ENCODE results near the gene PLEKHG3. TPM values are rescaled to one million over a fixed set of nuclear protein-coding genes. Genes with fewer than 3 reads are reported as not detected.
"Not testable (repeated sequence)": the region's sequence is repeated elsewhere in the genome, so short reads cannot be mapped to it uniquely, and the experiment has no call there.

The PLEKHG3 gene
- total RNA-seq, 1 experiment from 2014 or later: 75.3 TPM

GRCh38 chr14:64688811-64689281 is 15.4 kb upstream of the PLEKHG3 start (continued):
- no peak for TF ChIP-seq ZNF425 (CRISPR knock-in tag; conservative IDR thresholded peaks at IDR 0.05)

- peaks cover 29% of the 10 kb centered on the region for H3K27me3 Mint-ChIP-seq (ENCODE audit: low read depth)
- no peaks in the 10 kb centered on the region for H3K36me3 Mint-ChIP-seq
- ATAC-seq (no peak), DNase-seq (ENCODE audit: low spot score) (no peak)
- ChIA-PET POLR2A (no interaction called here), CTCF (interaction anchor here (0.7 to 1.7 kb wide), 8 partner anchors 8 to 83 kb away, joined by 3 to 9 read pairs (median 4); no protein-coding TSS in a partner anchor)
- peaks cover 19% of the 10 kb centered on the region for H3K4me1 Mint-ChIP-seq
- no peak overlapping the region for H3K27ac Mint-ChIP-seq
- H3K9me3 Mint-ChIP-seq: no peaks in the 10 kb centered on the region
- TF ChIP-seq AFF4 (CRISPR knock-in tag; IDR thresholded peaks at IDR 0.05; ENCODE audit: borderline replicate concordance) (no peak), FOXK1 (CRISPR knock-in tag; IDR thresholded peaks at IDR 0.05) (no peak), ZNF232 (CRISPR knock-in tag; IDR thresholded peaks at IDR 0.05) (no peak), ZNF512 (CRISPR knock-in tag; IDR thresholded peaks at IDR 0.05; ENCODE audit: borderline replicate concordance) (no peak), SP1 (CRISPR knock-in tag; conservative IDR thresholded peaks at IDR 0.05) (no peak), ATF1 (CRISPR knock-in tag; IDR thresholded peaks at IDR 0.05) (no peak), ZNF532 (CRISPR knock-in tag; IDR thresholded peaks at IDR 0.05; ENCODE audit: borderline replicate concordance) (no peak), KAT7 (CRISPR knock-in tag; IDR thresholded peaks at IDR 0.05; ENCODE audit: borderline replicate concordance) (no peak), AR (CRISPR knock-in tag; IDR thresholded peaks at IDR 0.05) (no peak), JUN (CRISPR knock-in tag; IDR thresholded peaks at IDR 0.05) (no peak), ZNF121 (CRISPR knock-in tag; IDR thresholded peaks at IDR 0.05) (no peak), ETV6 (CRISPR knock-in tag; IDR thresholded peaks at IDR 0.05) (no peak)
- no peak overlapping the region for H3K4me3 Mint-ChIP-seq
Observed at GRCh38 chr14:64689289-64689688, 14.9 kb upstream of the PLEKHG3 start.

- CTCF ChIA-PET; DNase-seq (ENCODE audit: low spot score); H3K4me3 Mint-ChIP-seq; H3K36me3 Mint-ChIP-seq; ATAC-seq; H3K27ac Mint-ChIP-seq; H3K9me3 Mint-ChIP-seq: not testable (repeated sequence)
- POLR2A ChIA-PET: interaction anchor here (0.9 kb wide), 1 partner anchor 9 kb away, joined by 4 read pairs; no protein-coding TSS in a partner anchor
- Mint-ChIP-seq H3K4me1 (peaks cover 15% of the 10 kb centered on the region), H3K27me3 (ENCODE audit: low read depth) (peaks cover 29% of the 10 kb centered on the region)
Observed at GRCh38 chr14:64690607-64691006, 13.6 kb upstream of the PLEKHG3 start.

Data from WTC11 (cell line).